Cardiac septum (tissue), 1 donor: ENCODE measurements around the gene PRC1. TPM values are rescaled to one million over a fixed set of nuclear protein-coding genes. Genes with fewer than 3 reads are reported as not detected.
"Not testable (repeated sequence)": the region's sequence is repeated elsewhere in the genome, so short reads cannot be mapped to it uniquely, and the experiment has no call there.

Source experiments
- DNase-seq: peaks from one replicate; pipeline ENCODE4 v3.0.0-alpha.2; 2020; ENCODE audit warnings: low spot score
- intact Hi-C: fragments of 100-400 bp; cut with DNase I; formaldehyde crosslinking; loops from one replicate; pipeline ENCODE4 v1.14.0; 2022
- total RNA-seq: library from RNA; stranded (reverse); fragmentation: NEBNext Ultra II Directional; extraction: Animal tissue kit (Norgen Biotek cat#: 25700); gene quantifications from one replicate; pipeline ENCODE4 v1.2.1, GENCODE V29; 2021
- donor health status: DM: no; HTN: no; CAD: no.

Gene PRC1
- total RNA-seq, 1 donor from 2014 or later = 3.1 TPM

DNA sequence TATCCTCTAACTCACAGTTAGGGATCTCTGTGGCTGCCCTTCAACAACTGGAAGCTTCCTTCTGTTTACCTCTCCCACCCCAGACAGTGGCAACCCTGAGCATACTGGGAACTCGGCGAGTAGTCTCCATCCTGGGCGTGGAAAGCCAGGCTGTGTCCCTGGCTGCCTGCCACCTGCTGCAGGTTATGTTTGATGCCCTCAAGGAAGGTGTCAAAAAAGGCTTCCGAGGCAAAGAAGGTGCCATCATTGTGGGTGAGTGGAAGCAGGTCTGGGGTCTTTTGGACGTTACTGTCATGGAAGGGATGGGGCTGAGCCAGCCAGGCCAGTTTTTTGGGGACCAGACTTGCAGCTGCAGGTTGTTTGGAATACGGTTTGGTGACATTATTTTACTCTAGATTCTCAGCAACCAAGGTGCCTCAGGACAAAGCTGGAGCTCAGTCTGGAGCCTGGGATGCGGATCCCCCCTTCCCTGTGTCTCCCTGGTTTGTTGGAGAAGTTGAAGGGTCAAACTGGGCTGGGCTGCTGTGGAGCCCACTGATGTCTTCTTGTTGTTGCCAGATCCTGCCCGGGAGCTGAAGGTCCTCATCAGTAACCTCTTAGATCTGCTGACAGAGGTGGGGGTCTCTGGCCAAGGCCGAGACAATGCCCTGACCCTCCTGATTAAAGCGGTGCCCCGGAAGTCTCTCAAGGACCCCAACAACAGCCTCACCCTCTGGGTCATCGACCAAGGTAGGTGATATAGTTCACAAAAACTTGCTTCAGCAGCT lies 51.8 kb downstream of the PRC1 start:
- no peak for DNase-seq
- intact Hi-C loops = no loop called here

GRCh38 chr15:90941038-90941437 lies 53.3 kb downstream of the PRC1 start:
- intact Hi-C loops = no loop called here
- DNase-seq = no peak

DNA sequence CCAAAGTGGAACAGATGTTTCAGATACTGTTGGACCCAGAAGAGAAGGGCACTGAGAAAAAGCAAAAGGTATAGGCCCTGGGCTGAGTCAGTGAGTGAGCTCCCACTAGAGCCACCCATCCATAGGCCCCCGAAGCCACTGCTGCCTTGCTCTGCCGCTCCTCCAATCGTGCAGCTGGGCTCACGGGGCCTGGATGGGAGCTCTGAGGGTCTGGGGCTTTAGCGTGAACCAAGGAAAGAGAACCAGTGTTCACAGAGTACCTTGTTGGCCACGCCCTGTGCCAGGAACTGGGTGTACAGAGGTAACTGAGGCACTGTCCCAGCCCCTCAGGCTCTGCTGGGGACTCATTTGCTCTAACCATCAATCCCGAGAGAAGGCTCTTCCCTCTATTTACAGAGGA lies 54.6 kb downstream of the PRC1 start:
- DNase-seq = no peak
- intact Hi-C loops = no loop called here

GRCh38 chr15:90938261-90938660 lies 56.1 kb downstream of the PRC1 start:
- DNase-seq = no peak
- intact Hi-C loops = no loop called here

DNA sequence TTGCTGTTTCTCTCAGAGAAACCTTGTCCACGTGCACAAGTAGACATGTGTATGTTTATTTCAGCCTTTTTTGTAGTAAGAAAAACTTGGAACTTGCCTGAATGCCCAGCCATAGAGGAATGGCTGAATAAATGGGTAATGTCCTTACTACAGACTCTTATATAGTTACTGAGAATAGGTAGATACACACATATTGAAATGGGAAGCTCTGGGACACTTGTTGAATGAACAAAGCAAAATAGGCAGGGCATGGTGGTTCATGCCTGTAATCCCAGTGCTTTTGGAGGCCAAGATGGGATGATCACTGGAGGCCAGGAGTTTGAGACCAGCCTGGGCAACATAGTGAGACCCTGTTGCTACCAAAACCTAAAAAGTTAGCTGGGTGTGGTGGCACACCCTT lies 57.5 kb downstream of the PRC1 start:
- no peak for DNase-seq
- intact Hi-C loops = no loop called here

DNA sequence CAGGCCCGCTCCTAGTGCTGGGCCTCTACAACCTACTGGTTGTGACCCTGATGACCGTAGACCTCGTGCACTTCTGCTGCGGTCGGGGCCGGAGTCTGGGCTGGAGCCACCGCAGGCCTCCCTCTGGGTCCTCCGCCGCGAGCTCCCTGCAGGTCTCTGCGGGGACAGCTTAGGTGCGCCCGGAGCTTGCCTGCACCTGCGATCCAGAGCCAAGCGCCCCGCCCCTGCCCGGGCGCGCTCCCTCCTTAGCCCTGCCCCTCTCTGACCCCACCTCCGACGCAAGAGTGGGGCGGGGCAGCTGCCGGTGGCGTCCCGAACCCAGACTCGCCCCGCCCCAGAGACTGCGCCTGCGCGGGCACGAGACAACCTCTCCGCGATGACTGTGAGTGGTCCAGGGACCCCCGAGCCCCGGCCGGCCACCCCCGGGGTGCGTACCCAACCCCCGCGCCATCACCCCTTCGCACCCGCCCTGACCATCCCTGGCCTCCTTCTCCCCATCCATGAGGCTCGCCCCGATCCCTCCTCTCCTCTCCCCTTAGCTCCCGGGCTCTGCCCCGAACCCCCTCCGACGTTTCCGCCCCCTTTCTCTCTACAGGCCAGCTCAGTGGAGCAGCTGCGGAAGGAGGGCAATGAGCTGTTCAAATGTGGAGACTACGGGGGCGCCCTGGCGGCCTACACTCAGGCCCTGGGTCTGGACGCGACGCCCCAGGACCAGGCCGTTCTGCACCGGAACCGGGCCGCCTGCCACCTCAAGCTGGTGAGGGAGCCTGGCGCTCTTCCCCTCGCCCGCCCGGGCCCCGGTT lies 59.2 kb downstream of the PRC1 start, which contains the start of gene UNC45A:
TSS of gene UNC45A (plus strand) at position 337 of the 803 bp plus-strand sequence. CDS start at position 377, 40 bp downstream.
- DNase-seq = peak; percentile 98
- intact Hi-C loops = loop anchor here (5.0 kb wide), 1 partner anchor 288 kb away; no protein-coding TSS in a partner anchor

DNA sequence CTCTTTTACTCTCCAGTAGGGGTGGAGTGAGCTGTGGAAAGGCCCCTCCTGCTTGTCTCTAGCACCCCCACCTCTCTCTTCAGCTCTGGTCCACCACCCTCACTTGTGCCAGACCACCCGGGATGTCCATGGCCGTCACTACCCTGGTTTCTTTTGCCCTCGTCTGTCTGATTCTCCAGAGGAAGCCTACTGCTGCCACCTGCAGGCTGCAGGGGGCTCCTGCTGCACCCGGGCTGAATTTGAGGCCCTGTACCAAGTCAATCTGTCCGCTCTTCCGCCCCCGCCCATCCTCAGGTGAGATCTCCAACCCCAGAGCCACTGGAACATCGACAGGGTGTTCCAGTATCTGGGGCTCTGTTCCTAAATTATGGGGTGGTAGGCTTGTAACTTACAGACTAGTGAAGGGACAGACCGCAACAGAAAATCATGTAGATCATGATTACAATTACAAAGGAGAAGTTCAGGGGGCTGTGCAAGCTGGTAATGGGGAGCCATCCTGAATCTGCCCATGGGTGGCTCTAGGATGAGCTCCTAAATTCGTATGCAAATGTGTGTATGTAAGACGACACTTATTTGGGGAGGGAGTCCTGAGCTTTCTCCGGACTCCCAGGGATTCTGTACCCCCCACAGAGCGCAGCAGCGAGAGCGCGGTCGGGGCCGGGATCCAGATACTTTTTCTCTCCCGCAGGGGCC lies 59.9 kb downstream of the PRC1 start:
- intact Hi-C loops = loop anchor here (5.0 kb wide), 1 partner anchor 287 kb away; no protein-coding TSS in a partner anchor
- peak; percentile 94 for DNase-seq

DNA sequence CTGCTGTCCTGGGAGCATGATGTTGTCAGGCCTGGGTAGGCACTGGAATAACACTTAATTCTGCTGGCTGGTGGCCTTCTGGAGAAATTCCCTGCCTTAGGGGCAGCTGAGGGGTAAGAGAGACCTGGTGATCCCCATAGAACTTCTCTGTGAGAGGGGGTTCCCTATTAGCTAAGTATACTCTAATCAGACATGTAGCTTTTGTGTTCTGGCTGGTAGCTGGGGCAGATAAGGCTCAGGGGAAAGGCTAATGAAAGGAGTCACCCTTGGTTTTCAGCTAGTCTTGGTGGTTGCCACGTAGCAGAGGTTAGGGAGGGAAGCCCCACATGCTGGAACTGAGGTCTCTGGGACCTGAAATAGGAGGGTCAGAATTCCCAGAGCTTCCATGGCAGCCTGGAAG lies 61.0 kb downstream of the PRC1 start:
- intact Hi-C loops = loop anchor here (5.0 kb wide), 1 partner anchor 286 kb away; no protein-coding TSS in a partner anchor
- no peak for DNase-seq

- intact Hi-C loops = loop anchor here (1.0 to 5.0 kb wide), 2 partner anchors 30 to 285 kb away; no protein-coding TSS in a partner anchor
- no peak for DNase-seq
These were observed 61.7 kb downstream of the PRC1 start for GRCh38 chr15:90932660-90932991.

GRCh38 chr15:90931828-90932659 lies 62.3 kb downstream of the PRC1 start, which contains the start of gene HDDC3:
TSS of gene HDDC3 (minus strand) at chr15:90932549. CDS start at chr15:90932540, 9 bp downstream.
- intact Hi-C loops = loop anchor here (1.0 to 5.0 kb wide), 2 partner anchors 30 to 285 kb away; no protein-coding TSS in a partner anchor
- peak; percentile 97 for DNase-seq

- intact Hi-C loops = loop anchor here (5.0 kb wide), 1 partner anchor 284 kb away; no protein-coding TSS in a partner anchor
- no peak for DNase-seq
These were observed 62.8 kb downstream of the PRC1 start for GRCh38 chr15:90931575-90931827.

DNA sequence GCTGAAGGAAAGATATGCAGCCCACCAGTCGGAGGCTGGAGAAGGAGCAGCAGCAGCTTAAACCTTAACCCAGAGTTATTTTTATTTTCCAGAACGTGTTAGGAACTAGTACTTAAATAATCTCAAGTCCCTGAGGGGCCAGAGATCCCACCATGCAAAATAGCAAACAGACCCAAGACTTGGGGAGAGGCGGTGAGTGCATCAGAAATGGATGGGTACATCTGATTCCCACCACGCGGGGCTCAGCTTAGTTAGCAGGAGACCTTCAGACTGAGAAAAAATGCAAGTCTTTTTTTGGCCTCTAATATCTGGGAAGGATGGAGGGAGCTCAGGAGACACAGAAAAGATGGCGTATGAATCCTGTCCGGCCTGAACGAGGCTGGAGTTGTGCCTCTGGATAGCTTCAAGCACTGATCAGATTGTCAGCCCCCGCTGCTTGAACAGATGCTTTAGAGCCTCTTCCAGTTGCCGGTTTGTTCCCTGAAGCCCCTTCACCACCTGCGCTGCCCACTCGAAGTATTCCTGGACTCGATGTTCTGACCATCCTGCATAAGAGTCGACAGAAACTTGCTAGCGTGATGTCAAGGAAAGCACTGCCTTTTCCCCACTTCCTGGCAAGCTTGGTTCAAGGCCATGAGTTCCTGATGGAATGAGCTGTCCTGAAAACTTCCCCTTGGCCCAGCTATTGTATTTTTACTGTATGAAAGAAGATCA lies 63.3 kb downstream of the PRC1 start:
- intact Hi-C loops = loop anchor here (5.0 kb wide), 1 partner anchor 284 kb away; no protein-coding TSS in a partner anchor
- DNase-seq = no peak

DNA sequence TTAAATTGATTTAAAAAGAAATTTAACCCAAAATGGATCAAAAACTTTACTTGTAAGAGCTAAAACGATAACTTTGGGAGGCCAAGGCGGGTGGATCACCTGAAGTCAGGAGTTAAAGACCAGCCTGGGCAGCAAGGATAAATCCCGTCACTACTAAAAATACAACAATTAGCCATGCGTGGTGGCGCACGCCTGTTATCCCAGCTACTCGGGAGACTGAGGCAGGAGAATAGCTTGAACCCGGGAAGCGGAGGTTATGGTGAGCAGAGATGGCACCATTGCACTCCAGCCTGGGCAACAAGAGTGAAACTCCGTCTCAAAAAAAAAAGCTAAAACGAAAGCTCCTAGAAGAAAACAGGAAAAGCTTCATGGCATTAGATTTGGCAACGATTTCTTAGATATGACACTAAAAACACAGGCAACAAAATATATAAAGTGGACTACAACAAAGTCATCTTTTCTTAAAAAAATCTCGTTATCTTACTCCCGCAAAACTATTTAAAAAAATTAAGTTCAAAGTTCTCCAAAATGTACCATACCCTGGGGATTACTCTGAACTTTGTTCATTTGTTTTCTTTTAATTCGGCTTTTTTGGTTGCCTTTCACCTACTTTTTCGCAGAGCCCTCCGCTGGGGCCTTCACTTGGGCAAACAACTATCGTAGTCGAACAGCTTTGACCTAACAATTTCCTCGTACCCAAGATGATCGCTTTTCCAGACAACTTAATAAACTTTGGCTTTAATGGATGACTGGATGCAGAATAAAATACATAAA lies 64.9 kb downstream of the PRC1 start:
- intact Hi-C loops = loop anchor here (5.0 kb wide), 1 partner anchor 282 kb away; no protein-coding TSS in a partner anchor
- DNase-seq = no peak

GRCh38 chr15:90928106-90928505 lies 66.2 kb downstream of the PRC1 start:
- intact Hi-C loops, DNase-seq: not testable (repeated sequence)

DNA sequence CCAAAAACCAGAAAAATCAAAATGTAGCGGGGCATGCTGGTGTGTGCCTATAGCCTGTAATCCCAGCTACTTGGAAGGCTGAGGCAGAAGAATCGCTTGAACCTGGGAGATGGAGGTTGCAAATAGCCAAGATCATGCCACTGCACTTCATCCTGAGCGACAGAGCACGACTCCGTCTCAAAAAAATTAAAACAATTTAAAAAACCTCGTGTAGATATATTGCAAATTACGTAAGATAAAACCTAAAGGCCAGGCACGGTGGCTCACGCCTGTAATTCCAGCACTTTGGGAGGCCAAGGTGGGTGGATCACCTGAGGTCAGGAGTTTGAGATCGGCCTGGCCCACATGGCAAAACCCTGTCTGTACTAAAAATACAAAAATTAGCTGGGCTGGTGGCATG lies 67.6 kb downstream of the PRC1 start:
- intact Hi-C loops, DNase-seq: not testable (repeated sequence)

GRCh38 chr15:90924375-90924774 lies 70.0 kb downstream of the PRC1 start:
- intact Hi-C loops = no loop called here
- no peak for DNase-seq

GRCh38 chr15:90922712-90923322 lies 71.5 kb downstream of the PRC1 start:
- DNase-seq, intact Hi-C loops: not testable (repeated sequence)
